HG03565 (cell line): ENCODE data around the gene RPH3AL.
"Not testable (repeated sequence)": the region's sequence is repeated elsewhere in the genome, so short reads cannot be mapped to it uniquely, and the experiment has no call there.

ENCODE experiments used
- ATAC-seq: cut with Tn5 transposase; IDR thresholded peaks from one replicate; pipeline ENCODE4 v1.9.1; 2021; ENCODE audit warnings: mild to moderate bottlenecking, moderate library complexity; ENCODE audit not compliant: unreplicated experiment

Gene RPH3AL

GRCh38 chr17:185445-186138, 167.0 kb downstream of the RPH3AL start:
- ATAC-seq, result no peak

DNA sequence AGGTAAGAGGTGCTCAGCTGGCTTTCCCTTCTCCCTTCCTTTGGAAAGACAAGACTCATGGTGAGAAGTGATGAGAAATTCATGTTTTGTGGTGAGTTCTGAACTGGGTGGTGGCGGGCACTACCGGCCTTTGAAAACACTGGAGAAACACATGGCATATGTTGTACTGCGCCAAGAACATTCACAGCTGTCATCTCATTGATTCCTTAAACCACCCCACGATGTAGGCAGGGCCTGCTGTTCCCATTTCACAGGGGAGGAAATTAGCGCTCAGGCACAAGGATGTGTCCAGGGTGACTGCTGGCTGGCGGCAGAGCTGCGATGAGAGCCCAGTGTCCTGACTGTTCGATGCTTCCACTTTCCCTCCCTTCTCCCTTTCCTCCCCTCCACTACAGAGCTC, 169.6 kb downstream of the RPH3AL start:
- no peak for ATAC-seq

- no peak for ATAC-seq
These were observed 170.4 kb downstream of the RPH3AL start for GRCh38 chr17:182050-182751.

DNA sequence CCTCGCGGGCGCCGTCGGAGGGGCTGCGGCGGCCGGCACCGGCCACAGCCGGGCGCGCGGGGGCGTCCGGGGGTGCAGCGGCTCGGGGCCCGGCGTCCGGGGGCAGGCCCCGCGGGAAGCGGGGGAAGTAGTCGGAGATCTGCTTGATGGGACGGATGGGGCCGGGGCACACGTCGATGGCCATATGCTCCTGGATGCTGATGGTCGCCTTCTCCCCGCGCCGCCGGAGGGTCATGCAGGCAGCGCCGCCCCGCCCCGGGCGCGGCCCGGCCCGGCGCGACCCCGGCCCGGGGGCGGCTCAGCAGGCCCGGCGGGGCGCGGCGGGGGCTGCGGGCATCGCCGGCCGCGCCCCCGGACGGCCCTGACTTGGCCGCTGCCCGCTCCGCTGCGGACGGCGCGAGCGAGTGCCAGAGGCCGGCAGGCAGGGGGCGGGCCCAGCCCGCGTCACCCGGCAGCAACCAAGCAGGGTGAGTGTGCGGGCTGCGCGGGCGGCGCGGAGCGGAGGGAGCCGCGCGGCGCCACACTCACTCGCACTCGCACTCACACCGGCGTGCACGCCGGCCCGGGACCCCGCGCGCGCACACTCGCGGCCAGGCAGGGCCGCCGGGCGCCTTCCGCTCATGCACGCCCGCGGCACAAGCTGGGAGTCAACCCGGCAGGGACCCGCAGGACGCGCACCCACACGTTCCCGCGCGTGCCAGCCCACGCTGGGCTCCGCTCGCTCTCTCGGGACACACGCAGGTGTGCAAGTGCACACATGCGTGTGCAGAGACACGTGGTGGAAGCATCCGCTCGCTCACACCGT, 171.2 kb downstream of the RPH3AL start, which contains the start of gene DOC2B:
Gene DOC2B (minus strand): TSS at position 406 of the 805 bp plus-strand sequence. CDS start 171 bp downstream, at position 235.
- ATAC-seq, result no peak

- no peak for ATAC-seq
These were observed 172.0 kb downstream of the RPH3AL start for GRCh38 chr17:180381-181244.

- no peak for ATAC-seq
These were observed 172.7 kb downstream of the RPH3AL start for GRCh38 chr17:179781-180380.

DNA sequence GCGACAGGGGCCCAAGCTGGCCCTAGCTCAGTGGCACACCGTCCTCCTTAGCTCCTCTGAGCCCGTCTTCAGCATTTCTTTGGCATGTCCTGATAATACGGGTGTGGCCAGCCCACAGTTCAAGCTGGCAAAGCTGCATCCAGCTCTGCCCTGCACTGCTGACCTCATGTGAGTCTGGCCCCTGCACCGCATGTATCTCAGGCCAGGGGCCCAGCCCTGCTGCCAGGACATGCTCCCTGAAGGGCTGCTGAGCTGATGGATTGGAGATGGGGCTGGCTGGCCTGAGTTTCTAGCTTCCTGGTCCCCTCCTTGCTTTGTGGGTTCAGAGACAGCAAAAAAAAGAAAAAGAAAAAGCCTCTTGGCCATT, 173.6 kb downstream of the RPH3AL start:
- no peak for ATAC-seq

- ATAC-seq, result no peak
These were observed 174.1 kb downstream of the RPH3AL start for GRCh38 chr17:178292-179065.

DNA sequence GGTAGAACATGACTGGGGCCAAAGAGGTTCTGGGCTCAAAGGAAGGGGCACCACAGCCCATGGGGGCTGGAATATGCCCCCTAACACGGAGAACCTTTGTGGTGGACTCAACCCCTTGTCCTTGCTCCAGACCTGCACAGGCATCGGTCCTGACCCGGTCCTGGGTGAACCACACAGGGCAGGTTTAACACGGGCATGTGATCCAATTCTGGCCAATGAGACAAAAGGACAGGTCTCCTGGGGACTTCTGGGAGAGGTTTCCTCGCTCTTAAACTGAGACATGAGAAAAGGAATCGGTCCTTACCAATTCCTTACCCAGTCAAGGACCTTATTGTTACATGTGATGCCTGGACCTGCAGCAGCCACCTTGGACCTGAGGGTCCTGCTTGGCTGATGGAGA, 174.8 kb downstream of the RPH3AL start:
- no peak for ATAC-seq

DNA sequence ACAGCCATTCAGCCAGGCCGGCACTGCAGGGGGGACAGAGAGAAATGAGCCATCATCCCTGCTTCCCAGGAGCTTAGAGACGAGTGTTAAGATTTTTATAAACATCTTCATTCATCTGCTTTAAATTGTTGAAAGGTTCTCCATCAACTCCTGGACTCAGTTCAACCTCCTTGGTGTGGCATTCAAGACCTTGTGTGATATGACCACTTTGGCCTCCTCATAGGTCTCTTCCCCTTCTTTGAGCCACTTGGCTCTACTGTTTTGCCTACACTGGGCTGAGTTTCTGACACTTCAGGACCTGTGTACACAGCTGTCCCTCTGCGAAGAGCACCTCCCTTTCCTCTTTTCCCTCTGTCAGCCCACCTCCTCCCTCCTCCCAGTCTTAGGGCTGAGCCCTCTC, 175.5 kb downstream of the RPH3AL start:
- ATAC-seq, result no peak

GRCh38 chr17:173166-173911, 179.3 kb downstream of the RPH3AL start:
- ATAC-seq, result no peak

GRCh38 chr17:172401-172800, 180.2 kb downstream of the RPH3AL start:
- ATAC-seq, result no peak

GRCh38 chr17:171871-172270, 180.7 kb downstream of the RPH3AL start:
- ATAC-seq, result no peak

DNA sequence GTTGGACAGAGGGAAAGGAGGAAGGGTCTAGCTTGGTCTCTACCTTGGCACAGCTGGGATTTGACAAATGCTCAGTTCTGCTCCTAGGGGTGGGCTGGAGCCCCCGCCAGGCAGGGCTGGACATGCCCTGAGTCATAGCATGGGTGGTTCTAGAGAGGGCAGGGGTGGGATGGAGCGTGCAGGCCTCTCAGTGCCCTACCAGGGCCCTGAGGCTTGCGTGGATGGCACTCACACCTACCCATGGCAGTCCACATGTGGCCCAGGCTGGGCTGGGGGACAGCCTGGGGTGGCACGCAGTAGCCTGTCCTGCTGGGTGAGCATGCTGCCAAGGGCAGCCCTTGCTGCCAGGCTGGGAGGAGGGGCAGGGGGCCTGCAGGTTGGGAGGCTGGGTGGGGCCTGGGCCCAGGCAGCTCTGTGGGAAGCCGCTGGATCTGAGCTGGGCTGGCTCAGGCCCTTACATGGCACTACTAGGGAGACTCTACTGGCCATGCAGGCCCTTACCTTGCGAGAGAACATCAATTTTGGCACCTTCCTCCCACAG, 182.4 kb downstream of the RPH3AL start:
- ATAC-seq, result no peak

GRCh38 chr17:168614-169013, 184.0 kb downstream of the RPH3AL start:
- ATAC-seq, result not testable (repeated sequence)

GRCh38 chr17:165939-166338, 186.7 kb downstream of the RPH3AL start:
- ATAC-seq, result no peak

DNA sequence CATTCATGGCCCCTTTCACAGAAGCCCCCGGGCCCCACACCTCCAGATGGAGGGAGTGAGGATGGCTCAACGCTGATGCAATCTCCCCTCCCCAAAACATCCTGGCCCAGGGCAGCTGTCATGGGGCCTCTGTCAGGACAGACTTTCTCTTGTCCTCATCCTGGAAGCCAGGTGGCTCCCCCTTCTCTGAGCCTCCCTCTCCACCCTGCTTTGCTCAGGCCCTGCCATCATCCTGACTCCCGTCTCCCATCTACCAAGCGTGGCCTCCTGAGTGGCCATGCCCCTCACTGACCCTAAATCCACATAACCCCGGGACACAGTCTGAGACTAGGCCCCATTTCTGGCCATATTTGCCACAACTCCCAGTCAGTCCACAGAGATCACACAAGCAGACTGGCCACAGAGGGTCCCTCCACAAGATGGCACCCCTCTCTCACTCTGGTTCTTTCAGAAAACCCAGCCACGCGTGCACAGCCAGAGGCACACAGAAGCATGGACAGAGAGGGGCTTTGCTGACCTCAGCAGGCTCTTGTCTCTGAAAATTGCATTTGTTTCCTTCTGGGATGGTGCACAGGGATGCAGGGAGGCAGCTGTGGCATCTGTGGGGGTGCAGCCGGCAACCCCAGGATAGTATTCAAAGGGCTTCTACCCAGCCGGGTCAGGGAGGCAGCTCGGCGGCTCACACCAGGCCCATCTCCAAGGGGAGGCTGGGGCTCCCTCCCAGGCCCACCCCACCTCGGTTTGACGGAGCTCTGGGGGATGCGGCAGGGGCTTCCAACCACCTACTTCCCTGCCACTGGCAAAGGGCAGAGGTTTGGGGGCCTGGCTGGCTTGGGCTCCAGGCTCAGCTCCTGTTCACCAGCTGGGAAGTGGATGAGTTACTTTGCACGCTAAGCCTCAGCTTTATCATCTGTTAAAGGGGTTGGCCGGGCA, 188.0 kb downstream of the RPH3AL start:
- ATAC-seq, result no peak
